Transverse colon (tissue), 3 donors: ENCODE data around the gene POLR2E.

ENCODE experiments used
- EP300 ChIP-seq: sonication (generic); formaldehyde crosslinking; IDR thresholded peaks from one replicate; pipeline ENCODE4 v1.6.1; 2017; ENCODE audit warnings: antibody characterized with exemption, low read depth
- POLR2A ChIP-seq: fragments of 450-650 bp; IDR thresholded peaks from one replicate; pipeline ENCODE4 v1.6.1; 2016; ENCODE audit warnings: antibody characterized with exemption, mild to moderate bottlenecking, moderate library complexity
- TF ChIP-seq, protein P1 (sequence below), 5 experiments: fragments of 200-600 bp in 3 of 5; fragments of 450-650 bp in 2 of 5; sonication (generic) in 3 of 5; IDR thresholded peaks; 1 replicate in 2 of 5; 2 replicates in 3 of 5; pipeline ENCODE4 v1.5.1; 2016 to 2017; ENCODE audit warnings: antibody characterized with exemption in 5 of 5, inconsistent platforms in 3 of 5, mild to moderate bottlenecking in 2 of 5, moderate library complexity in 1 of 5

DNA sequence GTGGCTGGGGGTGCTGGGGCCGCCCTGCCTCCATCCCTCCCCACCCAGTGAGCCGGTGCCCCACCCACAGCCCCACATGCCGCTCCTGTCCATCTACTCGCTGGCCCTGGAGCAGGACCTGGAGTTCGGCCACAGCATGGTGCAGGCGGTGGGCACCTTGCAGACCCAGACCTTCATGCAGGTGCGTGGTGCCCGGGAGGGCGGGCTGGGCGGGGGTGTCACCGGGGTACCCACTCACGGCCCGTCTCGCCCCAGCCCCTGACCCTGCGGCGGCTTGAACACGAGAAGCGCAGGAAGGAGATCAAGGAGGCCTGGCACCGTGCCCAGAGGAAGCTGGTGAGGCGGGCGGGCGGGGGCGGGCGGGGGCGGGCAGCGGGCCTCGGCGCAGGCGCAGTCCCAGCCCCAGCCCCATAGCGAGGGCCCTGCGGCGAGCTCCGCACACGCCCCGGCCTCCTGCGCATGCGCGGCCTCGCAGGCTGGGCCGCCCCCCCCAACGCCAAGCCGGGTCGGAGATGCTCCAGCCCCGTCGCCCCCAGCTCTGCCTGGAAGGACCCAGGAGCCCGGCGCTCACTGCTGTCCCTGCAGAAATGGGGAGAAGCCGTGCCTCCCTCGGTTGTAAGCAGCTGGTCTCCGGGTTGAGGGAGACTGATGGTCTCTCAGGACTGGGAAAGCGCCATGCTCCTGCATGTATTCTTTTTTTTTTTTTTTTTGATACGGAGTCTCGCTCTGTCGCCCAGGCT is 20.5 kb downstream of the POLR2E start:
- TF ChIP-seq POLR2A, result no peak
- TF ChIP-seq, protein P1, sequence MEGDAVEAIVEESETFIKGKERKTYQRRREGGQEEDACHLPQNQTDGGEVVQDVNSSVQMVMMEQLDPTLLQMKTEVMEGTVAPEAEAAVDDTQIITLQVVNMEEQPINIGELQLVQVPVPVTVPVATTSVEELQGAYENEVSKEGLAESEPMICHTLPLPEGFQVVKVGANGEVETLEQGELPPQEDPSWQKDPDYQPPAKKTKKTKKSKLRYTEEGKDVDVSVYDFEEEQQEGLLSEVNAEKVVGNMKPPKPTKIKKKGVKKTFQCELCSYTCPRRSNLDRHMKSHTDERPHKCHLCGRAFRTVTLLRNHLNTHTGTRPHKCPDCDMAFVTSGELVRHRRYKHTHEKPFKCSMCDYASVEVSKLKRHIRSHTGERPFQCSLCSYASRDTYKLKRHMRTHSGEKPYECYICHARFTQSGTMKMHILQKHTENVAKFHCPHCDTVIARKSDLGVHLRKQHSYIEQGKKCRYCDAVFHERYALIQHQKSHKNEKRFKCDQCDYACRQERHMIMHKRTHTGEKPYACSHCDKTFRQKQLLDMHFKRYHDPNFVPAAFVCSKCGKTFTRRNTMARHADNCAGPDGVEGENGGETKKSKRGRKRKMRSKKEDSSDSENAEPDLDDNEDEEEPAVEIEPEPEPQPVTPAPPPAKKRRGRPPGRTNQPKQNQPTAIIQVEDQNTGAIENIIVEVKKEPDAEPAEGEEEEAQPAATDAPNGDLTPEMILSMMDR (IDR thresholded peaks at IDR 0.05), result no peak
- TF ChIP-seq EP300, result no peak
